A549 treated with dexamethasone at 1 μM for 4 hours (cell line): Measurements from ENCODE around the gene TFAP2E. TPM values are rescaled to one million over a fixed set of nuclear protein-coding genes. Genes with fewer than 3 reads are reported as not detected.

Source experiments
- total RNA-seq: library from RNA; stranded (reverse); fragments of 200-300 nt; extraction: Qiagen RNA extraction; gene quantifications from 5 replicates; pipeline ENCODE4 v1.2.3, GENCODE V29; 2022

TFAP2E gene
- total RNA-seq = 0.47 to 0.80 TPM (median 0.65 TPM) in 5 replicates

GRCh38 chr1:35573198-35574124 lies at the start of gene TFAP2E:
Gene TFAP2E (plus strand): TSS chr1:35573314. CDS start chr1:35573578, 264 bp downstream.

GRCh38 chr1:35557118-35557610 lies 15.9 kb upstream of the TFAP2E start, which contains the start of gene KIAA0319L:
Gene KIAA0319L (minus strand): TSS chr1:35557403. CDS start chr1:35554491, 2,912 bp downstream.

GRCh38 chr1:35557611-35558373 lies 15.3 kb upstream of the TFAP2E start, which contains the start of gene NCDN:
Gene NCDN (plus strand): TSS chr1:35557799. CDS start chr1:35558191, 392 bp downstream.

GRCh38 chr1:35641233-35641866 lies 68.2 kb downstream of the TFAP2E start, which contains the start of gene PSMB2:
Gene PSMB2 (minus strand): TSS chr1:35641526. CDS start chr1:35641432, 94 bp downstream.

Other genes starting within 250 kb of the TFAP2E start
- 13.8 to 16.8 TPM (median 15.9 TPM) in 5 replicates for gene KIAA0319L, start 15.9 kb upstream of the TFAP2E start, total RNA-seq
- gene NCDN, start 15.5 kb upstream of the TFAP2E start, total RNA-seq = 12.9 to 20.1 TPM (median 18.6 TPM) in 5 replicates
- 80.2 to 115 TPM (median 108 TPM) in 5 replicates for gene PSMB2, start 68.2 kb downstream of the TFAP2E start, total RNA-seq
- gene C1orf216, start 145.6 kb downstream of the TFAP2E start, total RNA-seq = 12.5 to 13.9 TPM (median 13.9 TPM) in 5 replicates
- 11.2 to 14.2 TPM (median 12.5 TPM) in 5 replicates for gene CLSPN, start 196.7 kb downstream of the TFAP2E start, total RNA-seq
- gene AGO4, start 234.7 kb downstream of the TFAP2E start, total RNA-seq = 2.3 to 6.1 TPM (median 4.3 TPM) in 5 replicates